Activated naive CD8-positive, alpha-beta T cell (primary cell): Measurements from ENCODE around the gene NRXN2.
"Not testable (repeated sequence)": the region's sequence is repeated elsewhere in the genome, so short reads cannot be mapped to it uniquely, and the experiment has no call there.

ENCODE experiments used
- H3K27ac Mint-ChIP-seq: one replicate; pipeline ENCODE4 v1.8.0; 2021; ENCODE audit warnings: mixed read lengths
- H3K27me3 Mint-ChIP-seq: one replicate; pipeline ENCODE4 v1.8.0; 2021; ENCODE audit warnings: mixed read lengths
- H3K36me3 Mint-ChIP-seq: one replicate; pipeline ENCODE4 v1.8.0; 2021; ENCODE audit warnings: mixed read lengths
- H3K4me1 Mint-ChIP-seq: one replicate; pipeline ENCODE4 v1.8.0; 2021; ENCODE audit warnings: low read depth, mixed read lengths
- H3K4me3 Mint-ChIP-seq: one replicate; pipeline ENCODE4 v1.8.0; 2021; ENCODE audit warnings: mild to moderate bottlenecking, mixed read lengths
- H3K9me3 Mint-ChIP-seq: one replicate; pipeline ENCODE4 v1.8.0; 2021; ENCODE audit warnings: low read depth, mixed read lengths

Gene NRXN2

GRCh38 chr11:64675450-64676260, 47.3 kb downstream of the NRXN2 start:
- Mint-ChIP-seq H3K9me3 (no peaks in the 10 kb centered on the region), H3K4me3 (no peak overlapping the region), H3K27me3 (peaks cover 6% of the 10 kb centered on the region), H3K36me3 (no peaks in the 10 kb centered on the region), H3K27ac (no peak overlapping the region), H3K4me1 (no peaks in the 10 kb centered on the region)

GRCh38 chr11:64674774-64675173, 48.2 kb downstream of the NRXN2 start:
- H3K9me3 Mint-ChIP-seq: no peaks in the 10 kb centered on the region
- no peak overlapping the region for H3K27ac Mint-ChIP-seq
- H3K4me3 Mint-ChIP-seq: no peak overlapping the region
- peaks cover 6% of the 10 kb centered on the region for H3K27me3 Mint-ChIP-seq
- no peaks in the 10 kb centered on the region for H3K4me1 Mint-ChIP-seq
- no peaks in the 10 kb centered on the region for H3K36me3 Mint-ChIP-seq

- no peak overlapping the region for H3K27ac Mint-ChIP-seq
- no peaks in the 10 kb centered on the region for H3K36me3 Mint-ChIP-seq
- H3K9me3 Mint-ChIP-seq: no peaks in the 10 kb centered on the region
- no peaks in the 10 kb centered on the region for H3K4me1 Mint-ChIP-seq
- peaks cover 8% of the 10 kb centered on the region for H3K27me3 Mint-ChIP-seq
- no peak overlapping the region for H3K4me3 Mint-ChIP-seq
These were observed 49.7 kb downstream of the NRXN2 start for GRCh38 chr11:64673279-64673678.

DNA sequence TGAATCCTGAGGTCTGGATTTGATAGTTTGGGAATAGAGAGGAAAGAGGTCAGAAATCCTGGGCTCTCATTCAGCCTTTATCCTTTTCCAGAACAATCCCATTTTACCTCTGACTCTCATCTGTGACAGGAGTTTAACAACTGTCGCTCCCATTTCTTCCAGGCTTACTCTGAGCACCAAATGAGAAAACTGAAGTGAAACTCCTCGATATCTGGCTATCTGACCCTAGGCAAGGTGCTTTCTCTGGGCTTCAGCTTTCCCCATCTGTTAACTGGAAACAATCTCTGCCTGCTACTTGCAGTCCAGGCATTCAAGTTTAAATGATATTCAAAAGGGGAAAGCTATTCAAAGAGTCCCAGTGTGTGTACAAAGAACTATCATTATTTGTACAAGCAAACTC, 50.1 kb downstream of the NRXN2 start:
- H3K4me1 Mint-ChIP-seq: no peaks in the 10 kb centered on the region
- H3K4me3 Mint-ChIP-seq: no peak overlapping the region
- H3K27ac Mint-ChIP-seq: no peak overlapping the region
- no peaks in the 10 kb centered on the region for H3K36me3 Mint-ChIP-seq
- no peaks in the 10 kb centered on the region for H3K9me3 Mint-ChIP-seq
- peaks cover 8% of the 10 kb centered on the region for H3K27me3 Mint-ChIP-seq

DNA sequence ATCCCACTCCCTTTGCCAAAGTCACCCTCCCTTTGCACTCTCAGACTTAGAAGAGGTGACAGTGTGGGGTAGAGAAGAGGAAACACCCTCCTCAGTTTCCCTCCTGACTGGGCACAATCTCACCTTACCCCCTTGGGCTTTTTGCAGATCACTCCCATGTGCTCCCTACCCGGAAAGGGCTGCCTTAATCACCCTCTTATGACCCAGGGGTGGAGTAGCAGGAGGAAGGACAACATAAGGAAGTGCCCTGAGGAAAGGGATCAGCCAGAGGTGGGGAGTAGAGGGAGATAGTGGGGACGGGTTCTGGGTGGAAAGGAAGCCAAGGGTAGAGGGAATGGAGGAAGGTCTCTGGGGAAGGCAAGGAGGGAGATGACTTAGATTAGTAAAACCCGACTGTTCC, 52.0 kb downstream of the NRXN2 start:
- no peak overlapping the region for H3K4me3 Mint-ChIP-seq
- peaks cover 8% of the 10 kb centered on the region for H3K27me3 Mint-ChIP-seq
- H3K36me3 Mint-ChIP-seq: no peaks in the 10 kb centered on the region
- H3K9me3 Mint-ChIP-seq: no peaks in the 10 kb centered on the region
- no peaks in the 10 kb centered on the region for H3K4me1 Mint-ChIP-seq
- H3K27ac Mint-ChIP-seq: no peak overlapping the region

- Mint-ChIP-seq H3K4me1 (no peaks in the 10 kb centered on the region), H3K4me3 (no peak overlapping the region), H3K36me3 (no peaks in the 10 kb centered on the region), H3K27ac (no peak overlapping the region), H3K27me3 (peaks cover 6% of the 10 kb centered on the region), H3K9me3 (no peaks in the 10 kb centered on the region)
These were observed 55.7 kb downstream of the NRXN2 start for GRCh38 chr11:64667154-64667745.

DNA sequence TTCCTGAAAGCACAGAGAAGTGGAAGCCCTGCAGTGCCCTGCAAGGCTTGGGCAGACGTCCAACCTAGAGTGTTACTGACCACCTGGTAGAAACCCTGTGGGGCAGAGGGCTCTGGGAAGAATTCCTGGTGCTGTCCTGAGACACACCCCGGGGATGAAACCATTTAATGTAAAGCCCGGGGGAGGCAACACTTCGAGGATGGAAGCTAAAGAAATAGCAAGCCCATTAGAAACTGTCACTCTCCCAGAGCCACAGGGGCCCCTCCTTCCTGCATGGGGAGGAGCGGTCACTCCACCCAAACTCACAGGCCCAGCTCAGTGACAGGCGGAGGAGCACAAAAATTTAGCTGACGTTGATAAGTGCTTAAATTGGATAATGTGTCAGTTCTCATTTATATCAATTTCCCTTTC, 57.6 kb downstream of the NRXN2 start:
- no peaks in the 10 kb centered on the region for H3K9me3 Mint-ChIP-seq
- H3K27me3 Mint-ChIP-seq: peaks cover 2% of the 10 kb centered on the region
- H3K36me3 Mint-ChIP-seq: no peaks in the 10 kb centered on the region
- H3K4me1 Mint-ChIP-seq: no peaks in the 10 kb centered on the region
- H3K27ac Mint-ChIP-seq: no peak overlapping the region
- H3K4me3 Mint-ChIP-seq: no peak overlapping the region

- H3K36me3 Mint-ChIP-seq, H3K27ac Mint-ChIP-seq, H3K4me1 Mint-ChIP-seq, H3K4me3 Mint-ChIP-seq, H3K9me3 Mint-ChIP-seq, H3K27me3 Mint-ChIP-seq: not testable (repeated sequence)
These were observed 58.6 kb downstream of the NRXN2 start for GRCh38 chr11:64664236-64664870.

DNA sequence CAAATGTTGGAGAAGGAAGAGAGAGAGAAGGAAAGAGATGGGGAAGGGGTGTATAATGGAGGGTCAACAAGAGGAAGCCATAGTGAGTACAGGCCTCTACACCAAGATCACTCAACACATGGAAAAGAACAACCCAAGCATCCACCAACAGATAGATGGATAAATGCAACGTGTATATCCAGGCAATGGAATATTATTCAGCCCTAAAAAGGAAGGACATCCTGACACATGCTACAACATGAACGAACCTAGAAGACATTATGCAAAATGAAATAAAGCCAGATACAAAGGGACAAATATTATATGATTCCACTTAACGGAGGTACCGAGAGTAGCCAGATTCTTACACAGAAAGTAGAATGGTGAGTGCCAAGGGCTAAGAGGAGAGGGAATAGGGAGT, 59.3 kb downstream of the NRXN2 start:
- Mint-ChIP-seq H3K27ac (no peak overlapping the region), H3K4me3 (no peak overlapping the region), H3K9me3 (no peaks in the 10 kb centered on the region), H3K27me3 (no peaks in the 10 kb centered on the region), H3K36me3 (no peaks in the 10 kb centered on the region), H3K4me1 (no peaks in the 10 kb centered on the region)

- H3K36me3 Mint-ChIP-seq: no peaks in the 10 kb centered on the region
- no peak overlapping the region for H3K27ac Mint-ChIP-seq
- H3K27me3 Mint-ChIP-seq: no peaks in the 10 kb centered on the region
- no peaks in the 10 kb centered on the region for H3K9me3 Mint-ChIP-seq
- H3K4me3 Mint-ChIP-seq: no peak overlapping the region
- no peaks in the 10 kb centered on the region for H3K4me1 Mint-ChIP-seq
These were observed 61.4 kb downstream of the NRXN2 start for GRCh38 chr11:64661614-64662013.

DNA sequence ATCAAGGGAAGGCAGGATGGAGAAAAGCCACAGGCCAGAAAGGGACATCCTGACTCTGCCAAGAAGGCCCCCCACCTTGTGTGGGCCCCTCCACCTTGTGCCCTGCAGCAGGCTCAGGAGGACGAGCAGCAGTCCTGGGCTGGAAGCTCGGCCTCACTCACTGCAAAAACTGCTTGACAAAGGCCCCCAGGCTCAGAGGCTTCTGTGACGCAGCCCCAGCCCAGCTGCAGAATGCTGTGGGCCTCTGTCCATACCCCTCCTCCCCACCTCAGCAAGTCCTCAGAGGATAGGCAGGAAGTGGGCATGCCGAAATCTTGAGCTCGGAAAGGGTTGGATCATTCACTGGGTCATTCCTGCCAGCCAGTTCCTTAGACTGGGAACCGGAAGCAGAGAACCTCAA, 61.9 kb downstream of the NRXN2 start:
- H3K4me3 Mint-ChIP-seq: no peak overlapping the region
- H3K27ac Mint-ChIP-seq: no peak overlapping the region
- no peaks in the 10 kb centered on the region for H3K9me3 Mint-ChIP-seq
- no peaks in the 10 kb centered on the region for H3K27me3 Mint-ChIP-seq
- H3K4me1 Mint-ChIP-seq: no peaks in the 10 kb centered on the region
- no peaks in the 10 kb centered on the region for H3K36me3 Mint-ChIP-seq

- Mint-ChIP-seq H3K4me3 (no peak overlapping the region), H3K36me3 (no peaks in the 10 kb centered on the region), H3K27ac (no peak overlapping the region), H3K27me3 (no peaks in the 10 kb centered on the region), H3K4me1 (no peaks in the 10 kb centered on the region), H3K9me3 (no peaks in the 10 kb centered on the region)
These were observed 62.3 kb downstream of the NRXN2 start for GRCh38 chr11:64660706-64661105.

DNA sequence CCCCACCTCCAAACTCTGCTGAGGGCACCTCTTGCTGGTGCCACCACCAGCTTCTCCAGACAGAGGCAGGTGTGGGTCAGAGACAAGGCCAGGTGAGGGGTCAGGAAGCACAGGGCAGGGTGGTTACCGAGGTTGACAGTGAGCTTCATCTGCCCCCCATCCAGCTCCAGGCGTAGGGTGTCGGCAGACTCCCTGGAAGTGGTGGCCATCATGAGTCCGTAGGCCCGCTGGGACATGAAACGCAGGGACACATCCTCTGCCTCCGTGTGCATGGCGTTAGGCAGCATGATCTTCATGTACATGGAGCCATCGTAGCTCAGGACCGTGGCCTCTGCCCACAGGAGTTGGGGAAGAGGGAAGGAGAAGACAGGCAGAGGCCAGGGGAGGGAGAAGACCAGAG, 62.8 kb downstream of the NRXN2 start:
- no peaks in the 10 kb centered on the region for H3K27me3 Mint-ChIP-seq
- no peak overlapping the region for H3K4me3 Mint-ChIP-seq
- no peaks in the 10 kb centered on the region for H3K9me3 Mint-ChIP-seq
- H3K4me1 Mint-ChIP-seq: no peaks in the 10 kb centered on the region
- no peak overlapping the region for H3K27ac Mint-ChIP-seq
- no peaks in the 10 kb centered on the region for H3K36me3 Mint-ChIP-seq

GRCh38 chr11:64659417-64660144, 63.4 kb downstream of the NRXN2 start:
- H3K4me3 Mint-ChIP-seq: no peak overlapping the region
- no peaks in the 10 kb centered on the region for H3K36me3 Mint-ChIP-seq
- H3K27me3 Mint-ChIP-seq: no peaks in the 10 kb centered on the region
- H3K4me1 Mint-ChIP-seq: no peaks in the 10 kb centered on the region
- no peak overlapping the region for H3K27ac Mint-ChIP-seq
- no peaks in the 10 kb centered on the region for H3K9me3 Mint-ChIP-seq

GRCh38 chr11:64658265-64658664, 64.7 kb downstream of the NRXN2 start:
- H3K9me3 Mint-ChIP-seq: no peaks in the 10 kb centered on the region
- no peak overlapping the region for H3K4me3 Mint-ChIP-seq
- no peaks in the 10 kb centered on the region for H3K4me1 Mint-ChIP-seq
- no peaks in the 10 kb centered on the region for H3K36me3 Mint-ChIP-seq
- H3K27me3 Mint-ChIP-seq: no peaks in the 10 kb centered on the region
- no peak overlapping the region for H3K27ac Mint-ChIP-seq
